ENCODE data around the gene PNLIPRP2.

GRCh38 chr10:116590590-116591444 is 29.9 kb upstream of the PNLIPRP2 start, which contains the start of gene PNLIPRP1:
- no peak for TF ChIP-seq CTCF (IDR thresholded peaks at IDR 0.05; ENCODE audit: insufficient read depth, low read length, poor library complexity, severe bottlenecking)
- no peak for TF ChIP-seq EZH2phosphoT487 (conservative IDR thresholded peaks at IDR 0.05; ENCODE audit: low read length)
